ENCODE measurements around the gene MFAP3L. TPM values are rescaled to one million over a fixed set of nuclear protein-coding genes. Genes with fewer than 3 reads are reported as not detected.

The MFAP3L gene
- total RNA-seq, 1 donor from 2014 or later, result 2.2 TPM

DNA sequence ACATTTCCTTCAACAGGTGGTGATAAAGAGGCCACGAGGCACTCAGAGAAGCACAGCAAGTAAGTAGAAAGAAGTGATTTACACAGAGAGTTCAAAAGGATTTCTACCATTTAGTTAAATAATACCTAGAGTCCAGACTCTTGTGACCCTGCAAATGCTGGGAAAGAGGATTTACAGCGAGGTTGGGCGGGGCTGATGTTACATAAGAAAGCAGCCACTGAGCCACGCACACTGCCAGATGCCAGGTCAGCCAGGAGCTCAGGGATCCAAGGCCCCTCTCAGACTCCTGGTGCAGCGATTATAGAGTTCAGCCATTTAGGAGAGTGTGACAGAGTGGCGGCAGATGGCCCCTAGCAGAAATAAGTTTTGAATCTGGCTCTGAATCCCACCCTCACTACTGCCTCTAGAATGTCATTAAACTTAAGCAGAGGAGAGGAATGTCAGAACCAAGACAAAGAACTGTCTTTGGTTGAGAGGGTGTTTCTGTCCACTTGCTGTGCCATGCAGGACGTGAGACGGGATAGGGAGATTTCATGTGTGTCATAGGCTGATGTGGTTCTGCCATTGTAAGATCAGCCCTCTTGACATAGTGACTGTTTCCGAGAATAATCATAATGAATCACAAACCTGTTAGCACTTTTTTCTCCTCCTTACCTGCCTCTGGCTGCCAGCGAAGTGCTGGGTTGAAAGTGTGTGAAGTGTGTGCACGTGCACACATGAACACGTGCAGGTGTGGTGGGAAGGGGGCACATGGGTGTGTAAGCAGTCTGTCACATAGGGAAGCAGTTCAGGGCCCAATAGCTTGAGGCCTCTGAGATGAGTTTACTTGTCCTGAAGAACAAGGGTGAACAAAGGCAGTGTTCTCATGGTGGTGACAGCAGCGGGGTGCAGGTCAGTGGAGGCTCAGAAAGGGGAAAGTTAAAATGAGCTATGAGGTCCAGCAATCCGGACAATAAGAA is 50.1 kb downstream of the MFAP3L start:
- Histone ChIP-seq H3K9me3 (no peaks in the 10 kb centered on the region), H3K4me1 (peaks cover 0 to 5% of the 10 kb centered on the region in 2 donors), H3K4me3 (no peak overlapping the region), H3K36me3 (no peaks in the 10 kb centered on the region), H3K27me3 (no peaks in the 10 kb centered on the region), H3K27ac (no peak overlapping the region)
- no peak for TF ChIP-seq CTCF (IDR thresholded peaks at IDR 0.05)
- DNase-seq (ENCODE audit: low spot score in 2 of 2), result no peak
- intact Hi-C loops (cut with DNase I), result no loop called here

- DNase-seq (ENCODE audit: low spot score in 2 of 2), result no peak
- no peaks in the 10 kb centered on the region for H3K36me3 ChIP-seq
- intact Hi-C loops (cut with DNase I), result no loop called here
- H3K4me3 ChIP-seq, result no peak overlapping the region
- no peak overlapping the region for H3K27ac ChIP-seq
- H3K4me1 ChIP-seq, result peaks cover 0 to 9% of the 10 kb centered on the region in 2 donors
- H3K27me3 ChIP-seq, result no peaks in the 10 kb centered on the region
- no peak for TF ChIP-seq CTCF (IDR thresholded peaks at IDR 0.05)
- no peaks in the 10 kb centered on the region for H3K9me3 ChIP-seq
These were observed 50.9 kb downstream of the MFAP3L start for GRCh38 chr4:169975131-169975837.

- peak in 1 of 2 donors; percentile 75 for DNase-seq (ENCODE audit: low spot score in 2 of 2)
- Histone ChIP-seq H3K9me3 (no peaks in the 10 kb centered on the region), H3K4me3 (peak overlapping the region in 1 of 2 donors; percentile 5), H3K4me1 (peaks cover 0 to 12% of the 10 kb centered on the region in 2 donors), H3K36me3 (no peaks in the 10 kb centered on the region), H3K27me3 (no peaks in the 10 kb centered on the region), H3K27ac (peak overlapping the region; percentile 3 to 67)
- intact Hi-C loops (cut with DNase I), result no loop called here
- no peak for TF ChIP-seq CTCF (IDR thresholded peaks at IDR 0.05)
These were observed 54.7 kb downstream of the MFAP3L start for GRCh38 chr4:169971456-169972015.

DNA sequence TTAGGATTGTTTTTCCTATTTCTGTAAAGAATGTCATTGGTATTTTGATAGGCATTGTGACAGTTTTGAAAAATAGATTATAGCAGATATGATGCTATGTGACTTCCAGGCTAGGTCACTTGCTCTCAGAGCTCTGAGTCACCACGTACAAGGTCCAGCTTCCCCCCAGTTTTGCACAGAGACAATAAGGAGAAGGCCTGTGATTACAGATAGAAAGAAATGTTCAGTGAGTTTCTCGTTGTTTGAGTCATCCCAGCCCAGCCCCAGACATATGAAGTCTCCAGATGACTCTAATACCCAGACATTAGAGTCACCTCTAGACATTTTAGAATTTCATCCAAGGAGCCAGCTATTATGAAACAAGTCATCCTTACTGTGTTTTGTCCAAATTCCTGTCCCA is 57.2 kb downstream of the MFAP3L start:
- no peak for TF ChIP-seq CTCF (IDR thresholded peaks at IDR 0.05)
- intact Hi-C loops (cut with DNase I), result no loop called here
- no peak for DNase-seq (ENCODE audit: low spot score in 2 of 2)

GRCh38 chr4:169963998-169964397 is 62.2 kb downstream of the MFAP3L start:
- TF ChIP-seq CTCF (IDR thresholded peaks at IDR 0.05), result no peak
- Histone ChIP-seq H3K4me1 (peaks cover 3 to 17% of the 10 kb centered on the region in 2 donors), H3K36me3 (no peaks in the 10 kb centered on the region), H3K27ac (peak overlapping the region; percentile 62 to 72), H3K27me3 (no peaks in the 10 kb centered on the region), H3K4me3 (no peak overlapping the region), H3K9me3 (no peaks in the 10 kb centered on the region)
- no peak for DNase-seq (ENCODE audit: low spot score in 2 of 2)
- intact Hi-C loops (cut with DNase I), result loop anchor here (1.0 to 5.0 kb wide), 3 partner anchors 37 to 63 kb away; partner anchors contain the start of gene MFAP3L

More for the DNA sequence above, 57.2 kb downstream of the MFAP3L start:
- H3K36me3 ChIP-seq, result no peaks in the 10 kb centered on the region
- no peaks in the 10 kb centered on the region for H3K9me3 ChIP-seq
- H3K27me3 ChIP-seq, result no peaks in the 10 kb centered on the region
- peaks cover 3 to 19% of the 10 kb centered on the region in 2 donors for H3K4me1 ChIP-seq
- no peak overlapping the region for H3K4me3 ChIP-seq
- no peak overlapping the region for H3K27ac ChIP-seq
